HG02610 (cell line): ENCODE results near the gene AJM1.
A peak's percentile ranks its signal among the peaks of the same experiment; 100 is the strongest.

Experiments
- ATAC-seq: cut with Tn5 transposase; IDR thresholded peaks from one replicate; pipeline ENCODE4 v1.9.1; 2021; ENCODE audit warnings: mild to moderate bottlenecking, moderate library complexity; ENCODE audit not compliant: unreplicated experiment

Gene AJM1

DNA sequence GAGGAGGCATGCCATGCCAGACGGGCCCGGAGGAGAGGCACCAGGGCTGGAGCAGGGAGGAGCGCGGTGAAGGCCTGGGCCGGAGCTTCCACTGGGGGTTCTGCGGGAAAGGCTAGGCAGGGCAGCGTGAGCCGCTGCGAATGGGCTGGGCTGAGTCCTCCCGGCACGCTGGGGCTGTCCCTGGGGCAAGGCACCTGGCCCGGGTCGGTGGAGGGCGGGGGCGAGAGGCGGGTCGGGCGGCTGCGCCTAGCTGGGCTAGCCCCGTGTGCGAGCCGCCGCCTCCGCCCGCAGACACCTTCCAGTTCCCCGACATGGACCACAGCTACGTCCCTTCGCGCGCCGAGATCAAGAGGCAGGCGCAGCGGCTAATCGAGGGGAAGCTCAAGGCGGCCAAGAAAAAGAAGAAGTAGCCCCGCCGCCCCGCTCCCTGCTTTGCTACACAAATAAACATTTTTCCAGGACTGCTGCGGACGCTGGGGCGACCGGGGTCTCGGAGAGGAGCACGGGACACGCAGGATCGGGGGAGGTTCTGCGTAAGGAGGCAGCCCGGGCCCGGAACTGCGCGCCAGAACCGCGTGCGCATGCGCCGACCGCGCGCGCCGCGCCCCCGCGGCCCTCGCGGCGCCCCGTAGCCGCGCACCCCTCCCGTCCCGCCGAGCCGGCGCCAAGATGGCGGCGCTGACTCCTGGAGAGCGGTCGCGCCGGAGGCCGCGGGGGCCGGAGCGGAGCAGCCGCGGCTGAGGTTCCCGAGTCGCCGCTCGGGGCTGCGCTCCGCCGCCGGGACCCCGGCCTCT, 34.8 kb upstream of the AJM1 start, which contains the start of gene RABL6:
Gene RABL6, plus strand, starts transcription at position 668 of the 794 bp plus-strand sequence. CDS start 249 bp downstream, outside the sequence.
- peak; percentile 69 for ATAC-seq

DNA sequence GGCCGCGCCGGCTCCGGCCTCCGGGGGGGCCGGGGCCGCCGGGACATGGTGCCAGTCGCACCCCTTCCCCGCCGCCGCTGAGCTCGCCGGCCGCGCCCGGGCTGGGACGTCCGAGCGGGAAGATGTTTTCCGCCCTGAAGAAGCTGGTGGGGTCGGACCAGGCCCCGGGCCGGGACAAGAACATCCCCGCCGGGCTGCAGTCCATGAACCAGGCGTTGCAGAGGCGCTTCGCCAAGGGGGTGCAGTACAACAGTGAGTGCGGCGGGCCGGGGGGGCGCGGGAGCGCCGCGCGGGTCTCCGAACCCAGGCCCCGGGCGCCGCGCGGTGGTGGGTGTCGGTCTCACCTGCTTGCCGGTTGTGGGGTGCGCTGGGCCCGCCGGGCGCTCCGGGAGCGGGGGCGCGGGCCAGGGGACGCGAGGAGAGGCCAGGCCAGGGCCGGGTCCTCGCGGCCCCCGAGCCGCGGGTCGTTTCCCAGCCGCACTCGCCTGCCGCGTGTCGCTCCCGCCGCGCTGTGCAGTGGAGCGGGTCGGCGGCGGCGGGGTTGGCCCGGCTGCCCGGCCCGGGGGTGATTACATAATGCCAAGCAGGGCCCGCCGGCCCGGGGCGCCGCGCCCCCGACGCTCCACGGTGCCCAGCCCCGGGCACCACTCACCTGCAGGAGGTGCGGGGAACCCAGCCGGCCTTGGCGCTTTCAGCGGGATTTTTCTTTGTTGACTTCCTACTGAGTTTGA, 34.0 kb upstream of the AJM1 start:
- ATAC-seq = peak; percentile 24

DNA sequence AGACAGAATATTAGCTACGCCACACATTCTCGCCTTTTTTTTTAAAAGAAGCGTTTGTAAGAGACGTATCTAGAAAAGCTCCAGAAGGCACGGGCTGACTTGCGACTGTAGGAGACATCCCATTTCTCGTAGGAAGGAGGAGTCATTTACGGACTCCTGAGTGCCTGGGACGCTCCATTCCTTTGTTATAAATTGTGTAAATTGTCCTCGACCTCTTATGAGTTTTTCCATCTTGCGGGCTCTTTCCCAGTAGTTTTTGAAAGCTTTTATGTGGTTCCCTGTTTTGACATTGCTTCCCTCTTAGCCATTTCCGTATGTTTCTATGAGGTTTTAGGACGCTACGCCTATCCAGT, 33.5 kb upstream of the AJM1 start:
- no peak for ATAC-seq

- no peak for ATAC-seq
These were observed 27.4 kb upstream of the AJM1 start for GRCh38 chr9:136814725-136815421.

DNA sequence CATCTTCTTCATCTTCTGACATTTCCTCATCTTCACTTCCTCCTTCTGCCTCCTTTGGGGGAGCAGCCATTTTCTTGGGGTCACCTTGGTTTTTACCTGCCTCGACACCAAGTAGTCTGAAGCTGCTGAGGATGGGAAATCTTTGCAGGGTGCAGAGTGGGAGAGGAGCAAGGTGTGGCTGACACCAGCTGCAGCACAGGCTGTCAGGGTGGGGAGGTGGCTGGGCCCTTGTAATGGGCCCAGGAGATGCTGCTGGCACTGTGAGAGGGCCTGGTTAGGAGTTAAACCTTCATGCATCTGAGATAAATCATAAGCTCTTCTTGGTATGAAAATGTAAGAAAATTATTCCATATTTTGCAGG, 26.9 kb upstream of the AJM1 start:
- no peak for ATAC-seq

DNA sequence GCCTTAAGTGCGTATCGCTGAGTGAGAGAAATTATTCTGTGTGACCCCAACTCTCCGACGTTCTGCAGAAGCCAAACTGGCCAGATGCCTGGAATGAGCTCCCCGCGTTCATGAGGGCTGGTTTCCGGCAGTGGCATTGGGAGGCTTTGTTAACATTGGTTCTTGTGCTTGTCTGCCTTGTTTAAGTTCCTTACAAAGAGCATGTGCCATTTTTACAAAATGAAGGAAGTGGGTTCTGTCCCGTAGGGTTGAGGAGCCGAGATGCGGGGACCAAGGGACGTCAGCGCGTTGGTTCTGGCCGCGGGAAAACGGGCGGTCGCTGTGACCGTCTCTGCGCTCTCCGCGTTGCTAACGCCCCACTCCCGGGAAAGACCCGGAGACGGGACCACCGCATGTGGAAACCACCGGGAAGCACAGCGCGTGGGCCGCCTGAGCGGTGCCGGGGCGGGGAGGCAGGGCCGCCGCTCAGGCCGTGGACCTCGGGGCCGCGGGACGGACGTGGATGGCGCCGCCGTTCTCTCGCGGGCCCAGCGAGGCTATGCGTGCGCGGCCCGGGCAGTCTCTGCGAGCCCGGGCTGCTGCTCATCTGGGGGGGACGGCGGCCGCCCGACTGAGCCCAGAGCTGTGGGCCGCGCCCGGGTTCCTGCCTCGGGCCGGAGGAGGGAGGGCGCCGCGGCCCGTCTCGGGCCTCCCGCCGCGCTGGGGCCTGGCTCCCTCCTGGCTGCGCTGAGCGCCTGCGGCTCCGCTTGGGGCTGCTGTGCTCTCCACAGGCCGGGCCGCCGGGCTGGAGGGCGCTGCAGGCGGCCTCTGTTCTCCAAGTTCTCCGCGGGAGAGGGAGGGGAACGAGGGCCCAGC, 21.1 kb upstream of the AJM1 start:
- no peak for ATAC-seq

- no peak for ATAC-seq
These were observed 20.3 kb upstream of the AJM1 start for GRCh38 chr9:136821826-136822544.

GRCh38 chr9:136823136-136824046, 18.9 kb upstream of the AJM1 start:
- ATAC-seq = no peak

GRCh38 chr9:136824496-136825225, 17.6 kb upstream of the AJM1 start:
- no peak for ATAC-seq

DNA sequence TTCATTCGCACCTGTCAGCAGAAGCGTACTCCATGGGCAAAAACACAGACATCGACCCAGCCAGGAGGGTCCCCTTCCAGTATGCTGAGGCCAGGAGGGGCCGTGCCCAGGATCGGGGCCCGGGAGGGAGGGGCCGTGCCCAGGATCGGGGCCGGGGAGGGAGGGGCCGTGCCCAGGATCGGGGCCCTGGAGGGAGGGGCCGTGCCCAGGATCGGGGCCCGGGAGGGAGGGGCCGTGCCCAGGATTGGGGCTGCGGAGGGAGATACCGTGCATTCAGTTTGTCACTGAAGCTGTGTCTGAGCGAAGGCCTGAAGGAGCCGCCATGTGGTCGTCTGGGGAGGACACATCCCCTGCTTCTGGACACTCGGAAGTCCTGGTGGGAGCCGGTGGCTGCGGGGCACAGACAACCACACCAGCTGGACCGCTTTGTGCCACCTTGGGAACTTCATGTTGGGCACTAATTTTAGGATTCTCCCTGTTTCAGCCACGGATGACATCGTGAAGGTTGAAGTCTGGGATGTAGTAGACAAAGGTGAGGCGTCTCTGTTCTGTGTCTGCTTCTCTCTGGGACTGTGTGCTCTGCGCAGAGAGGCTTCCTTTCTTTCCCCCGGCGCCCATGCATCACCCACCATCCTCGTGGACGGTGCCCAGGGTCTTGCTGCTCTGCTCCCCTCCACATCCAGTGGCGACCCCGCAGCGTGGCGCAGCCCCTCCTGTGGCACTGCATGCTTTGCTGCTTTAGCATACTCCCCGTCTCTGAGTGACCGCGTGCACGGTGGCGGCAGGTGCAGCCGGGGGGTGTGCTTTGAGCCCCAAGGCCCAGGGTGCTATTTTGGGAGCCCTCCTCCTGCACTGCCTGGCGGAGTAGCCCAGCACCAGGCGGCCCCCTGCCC, 16.7 kb upstream of the AJM1 start:
- ATAC-seq = no peak

GRCh38 chr9:136826188-136826541, 16.1 kb upstream of the AJM1 start:
- ATAC-seq = no peak

- ATAC-seq = no peak
These were observed 15.3 kb upstream of the AJM1 start for GRCh38 chr9:136826703-136827582.

GRCh38 chr9:136827794-136828473, 14.3 kb upstream of the AJM1 start:
- no peak for ATAC-seq

DNA sequence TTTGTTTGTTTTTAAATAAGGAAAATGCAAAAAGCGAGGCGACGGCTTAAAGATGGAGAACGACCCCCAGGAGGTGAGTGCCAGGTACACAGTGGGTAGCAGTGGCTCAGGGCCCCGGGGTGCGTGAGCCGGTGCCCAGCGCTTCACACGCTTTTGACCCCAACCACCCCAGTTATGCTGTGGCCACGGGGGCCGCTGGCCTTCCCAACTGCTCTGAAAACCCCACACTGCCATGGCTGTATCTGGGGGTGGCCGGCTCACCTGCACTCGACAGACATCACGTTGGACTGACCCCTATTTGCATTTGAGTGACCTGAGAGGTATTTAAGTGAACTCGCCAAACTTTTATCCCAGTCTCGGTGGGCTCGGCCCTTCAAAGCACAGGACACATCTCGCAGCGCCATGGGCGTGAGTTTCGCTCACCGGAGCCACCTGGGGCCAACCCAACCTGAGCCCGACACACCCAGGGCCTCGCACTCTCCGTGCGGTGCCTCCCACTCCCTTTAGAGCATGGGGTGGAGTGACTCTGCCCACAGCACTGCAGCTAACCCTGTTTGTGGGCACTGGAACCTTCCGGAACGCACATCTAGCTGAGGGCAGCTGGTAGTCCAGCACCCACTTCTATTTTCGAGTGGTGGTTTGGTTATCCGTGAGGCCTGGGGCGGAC, 13.7 kb upstream of the AJM1 start:
- no peak for ATAC-seq

GRCh38 chr9:136829412-136829811, 12.9 kb upstream of the AJM1 start:
- no peak for ATAC-seq
